Measurements from ENCODE around the gene SH3BGRL3.
"Not testable (repeated sequence)": the region's sequence is repeated elsewhere in the genome, so short reads cannot be mapped to it uniquely, and the experiment has no call there.

Gene SH3BGRL3

GRCh38 chr1:26291939-26292338 is 12.1 kb downstream of the SH3BGRL3 start:
- DNase-seq: no peak

DNA sequence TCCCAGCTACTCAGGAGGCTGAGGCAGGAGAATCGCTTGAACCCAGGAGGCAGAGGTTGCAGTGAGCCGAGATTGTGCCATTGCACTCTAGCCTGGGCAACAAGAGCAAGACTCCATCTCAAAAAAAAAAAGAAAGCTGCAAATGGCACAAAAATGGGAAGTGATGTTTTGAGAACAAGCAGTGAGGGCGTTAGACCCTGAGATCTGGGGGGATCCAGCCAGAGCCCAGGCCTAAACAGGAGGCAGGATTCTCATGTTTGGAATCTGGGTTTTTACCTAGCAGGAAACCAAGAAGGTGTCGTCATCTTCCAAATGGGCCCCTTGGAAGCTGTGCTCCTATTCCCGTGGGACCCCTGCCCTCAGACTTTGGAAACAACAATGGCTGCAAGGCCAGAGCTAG is 12.8 kb downstream of the SH3BGRL3 start:
- not testable (repeated sequence) for DNase-seq

- no peak for DNase-seq
Observed at GRCh38 chr1:26293911-26294463, 14.1 kb downstream of the SH3BGRL3 start.

DNA sequence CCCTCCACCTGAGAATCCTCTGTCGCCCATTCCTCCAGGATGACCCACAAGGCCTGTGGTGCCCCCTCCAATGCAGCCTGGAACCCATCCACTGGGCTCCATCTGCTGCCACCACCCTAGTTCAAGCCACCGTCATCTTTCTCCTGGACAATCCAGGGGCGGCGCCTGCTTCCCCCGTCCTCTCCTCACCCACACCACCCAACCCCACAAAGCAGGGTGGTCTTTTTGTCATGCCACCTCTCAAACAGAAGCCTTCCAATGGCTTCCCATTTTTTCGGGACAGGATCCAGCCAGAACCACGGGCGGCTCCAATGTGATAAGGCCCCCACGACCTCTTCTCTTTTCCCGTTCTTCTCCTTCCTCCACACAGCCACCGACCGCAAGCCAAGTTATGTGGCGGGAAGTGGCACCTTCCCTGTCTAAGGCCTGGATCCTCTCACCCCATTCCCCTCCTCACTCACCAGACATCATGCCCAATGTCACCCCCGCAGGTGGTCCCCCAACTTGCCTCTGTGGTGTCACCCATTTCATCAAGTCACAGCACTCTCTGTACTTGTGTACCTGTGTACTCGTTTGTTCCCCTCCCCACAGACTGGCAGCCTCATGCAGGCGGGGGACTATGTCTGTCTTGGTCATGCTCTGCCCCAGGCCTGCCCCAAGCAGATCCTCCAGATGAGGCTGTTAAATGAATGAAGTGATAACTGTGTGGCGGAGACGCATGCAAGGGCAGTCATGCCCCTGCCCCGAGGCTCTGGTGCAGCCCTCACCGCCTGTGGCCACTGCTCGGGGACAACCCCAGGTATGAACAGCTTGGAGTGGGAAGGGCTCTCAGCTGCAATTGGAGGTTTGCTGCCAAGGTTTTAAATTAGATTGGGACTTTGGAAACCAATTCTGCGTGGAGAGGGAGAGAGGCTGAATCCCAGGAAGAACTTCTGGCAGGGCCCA is 15.6 kb downstream of the SH3BGRL3 start:
- DNase-seq: no peak

DNA sequence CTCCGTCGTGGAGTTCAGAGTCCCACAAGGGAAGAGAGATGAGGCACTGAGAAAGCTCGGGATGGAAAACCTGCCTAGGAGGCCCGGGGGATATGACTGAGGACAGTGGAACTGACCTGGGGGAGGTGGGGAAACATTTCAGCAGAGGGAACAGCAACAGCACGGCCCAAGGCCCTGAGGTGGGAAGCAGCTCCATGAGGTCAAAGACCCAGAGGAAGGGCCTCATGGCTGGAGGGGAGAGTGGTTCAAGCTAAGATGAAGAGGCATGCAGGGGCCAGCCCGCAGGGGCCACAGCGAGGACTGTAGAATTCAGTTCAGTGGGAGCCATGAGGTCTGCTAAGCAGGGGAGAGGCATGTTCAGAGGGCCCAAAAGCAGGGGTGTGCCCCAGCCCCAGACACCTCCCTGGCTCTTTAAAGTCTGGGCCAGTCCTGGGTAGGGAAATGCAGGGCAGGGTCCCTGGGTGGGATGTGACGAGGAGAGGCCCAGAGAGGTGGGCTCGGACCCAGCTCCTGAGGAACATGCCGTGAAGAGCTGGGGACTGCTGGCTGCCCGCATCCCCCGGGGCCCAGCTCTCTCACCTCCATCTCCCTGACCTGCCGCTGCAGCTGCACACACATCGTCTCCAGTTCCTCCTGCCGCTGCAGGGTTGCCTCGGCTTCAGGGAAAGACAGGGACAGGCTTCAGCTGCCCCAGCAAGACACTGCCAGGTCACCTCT is 16.6 kb downstream of the SH3BGRL3 start:
- DNase-seq: no peak

GRCh38 chr1:26297057-26297790 is 17.3 kb downstream of the SH3BGRL3 start:
- DNase-seq: no peak

GRCh38 chr1:26297791-26298124 is 17.9 kb downstream of the SH3BGRL3 start:
- DNase-seq: no peak

GRCh38 chr1:26300578-26301275 is 20.8 kb downstream of the SH3BGRL3 start:
- no peak for DNase-seq

DNA sequence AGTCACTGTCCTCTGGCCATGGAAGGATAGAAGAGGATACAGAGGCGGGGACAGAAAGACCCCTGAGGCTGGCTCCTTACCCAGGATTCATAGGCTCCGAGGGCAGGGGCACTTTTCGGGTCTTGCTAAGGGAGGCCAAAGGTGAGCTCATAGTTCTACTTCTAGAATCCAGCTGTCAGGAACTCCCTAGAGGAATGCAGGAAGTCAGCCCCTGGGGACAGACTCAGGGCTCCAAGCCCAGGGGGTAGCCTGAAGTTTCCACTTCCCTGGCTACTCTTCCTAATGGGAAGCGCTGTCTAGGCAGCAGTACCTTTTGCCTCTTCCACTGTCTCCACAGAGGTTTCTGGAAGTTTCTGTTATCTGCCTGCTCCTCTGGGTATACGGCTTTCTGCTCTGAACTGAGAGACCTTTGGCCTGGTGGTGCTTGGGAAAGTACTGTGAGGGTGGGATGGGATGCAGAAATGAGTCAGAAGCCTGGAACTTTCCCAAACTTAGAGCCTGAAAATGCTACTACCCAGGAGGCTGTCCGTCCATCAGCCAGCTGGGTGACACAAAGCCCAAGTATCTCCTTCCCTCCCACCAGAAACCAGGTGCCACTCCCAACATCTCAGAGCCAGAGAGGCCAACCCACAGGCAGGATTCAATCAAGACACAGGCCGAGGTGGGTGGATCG is 23.0 kb downstream of the SH3BGRL3 start:
- no peak for DNase-seq

GRCh38 chr1:26305667-26306289 is 25.9 kb downstream of the SH3BGRL3 start:
- no peak for DNase-seq

DNA sequence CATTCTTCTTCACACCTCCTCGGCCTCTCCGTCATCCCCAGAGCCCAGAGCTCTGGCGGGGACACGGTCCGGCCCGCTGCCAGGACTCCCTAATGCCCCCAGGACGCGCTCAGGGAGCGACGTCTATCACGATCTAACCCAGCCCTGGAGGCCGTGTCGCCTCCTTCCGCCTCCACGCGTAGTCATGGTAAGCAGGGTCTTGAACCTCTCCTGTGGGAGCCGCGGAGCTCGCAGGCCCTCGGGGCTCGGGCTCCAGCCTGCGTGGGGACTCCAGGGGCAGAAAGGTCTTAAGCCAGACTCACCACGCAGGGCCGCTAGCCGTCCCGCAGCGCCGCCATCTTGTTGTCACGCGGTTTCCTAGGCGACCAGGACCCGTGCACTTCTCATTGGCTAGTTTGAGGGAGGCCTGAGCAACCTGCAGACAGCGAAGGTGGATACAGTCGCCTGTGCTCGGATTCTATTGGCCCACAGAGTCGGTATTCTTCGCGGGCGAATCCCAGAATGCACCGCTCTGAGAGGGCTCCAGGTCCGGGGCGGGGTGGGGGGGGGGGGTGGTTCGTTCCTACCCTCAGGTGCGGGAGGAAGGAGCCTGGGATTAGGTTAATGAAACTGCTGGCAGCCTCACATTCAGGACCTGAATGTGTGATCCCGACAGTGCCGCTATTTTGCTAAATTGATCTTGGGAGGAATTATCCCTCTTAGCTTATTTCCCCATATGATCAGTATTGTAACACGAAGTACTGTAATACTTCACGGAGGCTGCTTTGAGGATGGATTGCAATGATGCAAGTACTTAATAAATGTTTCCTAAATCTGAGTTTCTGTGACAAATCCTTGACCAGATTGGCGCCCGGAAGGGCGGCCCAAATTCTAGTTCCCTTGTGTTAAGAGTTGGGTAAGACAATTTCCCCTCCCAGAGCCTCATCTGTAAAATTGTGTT is 26.7 kb downstream of the SH3BGRL3 start, which contains the start of gene UBXN11:
TSS of gene UBXN11 (minus strand) at position 347 of the 940 bp plus-strand sequence. CDS start 3,753 bp downstream, outside the sequence.
- DNase-seq: peak; percentile 96

- no peak for DNase-seq
Observed at GRCh38 chr1:26307363-26307781, 27.5 kb downstream of the SH3BGRL3 start.

DNA sequence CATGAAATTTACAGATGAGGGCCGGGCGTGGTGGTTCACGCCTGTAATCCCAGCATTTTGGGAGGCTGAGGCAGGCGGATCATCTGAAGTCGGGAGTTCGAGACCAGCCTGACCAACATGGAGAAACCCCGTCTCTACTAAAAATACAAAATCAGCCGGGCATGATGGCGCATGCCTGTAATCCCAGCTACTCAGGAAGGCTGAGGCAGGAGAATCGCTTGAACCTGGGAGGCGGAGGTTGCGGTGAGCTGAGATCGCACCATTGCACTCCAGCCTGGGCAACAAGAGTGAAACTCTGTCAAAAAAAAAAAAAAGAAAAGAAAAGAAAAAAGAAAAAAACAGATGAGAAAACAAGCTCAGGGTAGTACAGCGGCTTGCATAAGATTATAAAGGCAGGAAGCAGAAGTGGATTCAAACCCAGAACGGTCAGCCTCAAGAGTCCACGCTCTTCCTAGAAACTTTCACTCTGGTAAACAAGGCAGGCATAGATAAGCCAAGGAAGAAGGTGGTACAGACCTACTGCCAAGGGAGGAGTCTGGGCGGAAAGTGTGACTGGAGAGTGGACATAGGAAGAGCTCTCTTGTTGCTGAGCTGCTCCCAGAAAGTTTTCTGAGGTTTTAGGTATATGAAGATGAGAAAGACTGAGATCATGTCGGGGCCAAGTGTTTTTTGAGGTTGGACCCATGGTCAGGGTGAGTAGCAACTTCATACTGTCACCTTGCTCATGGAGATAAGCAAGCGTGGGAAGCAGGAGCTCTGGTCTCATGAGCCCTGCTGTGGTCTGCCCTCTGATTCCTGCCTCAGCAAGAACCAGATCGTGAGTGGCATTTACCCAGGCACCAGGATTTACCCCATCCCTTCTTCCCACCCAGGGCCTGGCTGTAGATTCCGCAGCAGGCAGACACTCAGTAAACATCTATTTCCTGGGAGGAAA is 28.3 kb downstream of the SH3BGRL3 start:
- DNase-seq: not testable (repeated sequence)

DNA sequence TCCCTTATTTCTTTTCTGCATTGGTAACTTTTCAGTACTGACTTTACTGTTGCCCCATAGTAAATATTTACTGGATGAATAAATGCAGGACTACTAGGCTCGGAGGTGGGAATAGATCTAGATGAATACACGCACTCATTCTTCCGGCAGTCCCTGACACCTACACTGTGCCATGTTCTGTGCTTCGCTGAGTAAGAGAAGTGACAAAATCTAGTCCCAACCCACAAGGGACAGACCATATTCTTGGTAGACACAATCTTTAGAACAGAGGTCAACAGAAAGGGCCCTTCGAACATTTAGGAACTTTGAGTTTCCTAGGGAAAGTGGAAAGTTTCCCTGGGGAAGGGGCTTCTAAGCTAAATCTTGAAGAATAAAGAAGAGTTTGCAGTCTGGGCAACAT is 34.6 kb downstream of the SH3BGRL3 start:
- no peak for DNase-seq

DNA sequence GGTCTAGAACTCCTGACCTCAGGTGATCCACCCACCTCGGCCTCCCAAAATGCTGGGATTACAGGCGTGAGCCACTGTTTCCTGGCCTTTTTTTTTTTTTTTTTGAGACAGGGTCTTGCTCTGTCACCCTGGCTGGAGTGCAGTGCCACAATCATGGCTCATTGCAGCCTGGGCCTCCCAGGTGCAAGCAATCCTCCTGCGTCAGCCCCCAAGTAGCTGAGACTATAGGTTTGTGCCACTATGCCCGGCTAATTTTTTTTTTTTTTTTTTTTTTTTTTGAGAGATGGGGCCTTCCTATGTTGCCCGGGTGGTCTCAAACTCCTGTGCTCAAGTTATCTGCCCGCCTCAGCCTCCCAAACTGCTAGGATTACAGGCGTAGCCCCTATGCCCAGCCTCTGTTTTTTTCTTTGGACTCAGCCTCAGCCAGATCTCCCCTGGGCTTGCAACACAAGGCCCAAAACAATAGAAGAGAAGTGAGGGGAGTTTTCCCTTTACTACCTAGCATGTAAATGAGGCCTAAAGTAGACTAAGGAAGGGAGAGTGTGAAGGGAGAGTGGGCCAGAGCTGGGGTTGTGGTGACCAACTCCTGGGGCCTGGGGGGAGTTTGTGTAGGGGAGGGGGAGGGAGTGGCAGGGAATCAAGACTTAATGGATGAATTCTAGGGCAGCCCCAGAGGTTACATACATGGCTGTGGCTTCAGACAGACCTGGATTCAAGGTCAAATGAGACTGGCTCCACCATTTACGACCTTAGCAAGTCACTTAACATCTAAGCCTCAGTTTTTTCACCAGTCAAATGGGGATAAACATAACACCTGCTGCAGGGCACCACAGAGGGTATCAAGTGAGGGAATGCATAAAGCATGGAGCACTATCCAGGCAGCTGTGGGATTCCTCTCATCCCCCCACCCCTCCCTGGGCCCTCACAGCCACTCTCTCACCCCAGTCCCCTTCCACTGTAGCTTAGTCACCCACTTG is 36.3 kb downstream of the SH3BGRL3 start:
- DNase-seq: no peak

DNA sequence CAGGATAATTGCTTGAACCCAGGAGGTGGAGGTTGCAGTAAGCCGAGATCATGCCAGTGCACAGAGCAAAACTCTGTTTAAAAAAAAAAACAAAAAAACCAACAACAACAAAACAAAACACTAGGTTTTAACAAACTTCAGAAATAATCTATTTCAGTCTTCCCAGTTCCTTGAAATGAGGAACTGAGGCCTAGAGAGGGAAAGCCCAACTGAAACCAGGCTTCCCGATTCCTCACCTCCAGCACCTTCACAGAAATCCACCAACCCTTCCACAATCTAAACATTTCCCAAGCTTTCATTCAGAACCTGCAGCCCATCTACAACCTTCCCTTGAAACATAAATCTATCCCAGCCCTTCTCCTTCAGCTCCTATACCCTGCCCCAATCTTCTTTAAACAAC is 37.3 kb downstream of the SH3BGRL3 start:
- DNase-seq: no peak

DNA sequence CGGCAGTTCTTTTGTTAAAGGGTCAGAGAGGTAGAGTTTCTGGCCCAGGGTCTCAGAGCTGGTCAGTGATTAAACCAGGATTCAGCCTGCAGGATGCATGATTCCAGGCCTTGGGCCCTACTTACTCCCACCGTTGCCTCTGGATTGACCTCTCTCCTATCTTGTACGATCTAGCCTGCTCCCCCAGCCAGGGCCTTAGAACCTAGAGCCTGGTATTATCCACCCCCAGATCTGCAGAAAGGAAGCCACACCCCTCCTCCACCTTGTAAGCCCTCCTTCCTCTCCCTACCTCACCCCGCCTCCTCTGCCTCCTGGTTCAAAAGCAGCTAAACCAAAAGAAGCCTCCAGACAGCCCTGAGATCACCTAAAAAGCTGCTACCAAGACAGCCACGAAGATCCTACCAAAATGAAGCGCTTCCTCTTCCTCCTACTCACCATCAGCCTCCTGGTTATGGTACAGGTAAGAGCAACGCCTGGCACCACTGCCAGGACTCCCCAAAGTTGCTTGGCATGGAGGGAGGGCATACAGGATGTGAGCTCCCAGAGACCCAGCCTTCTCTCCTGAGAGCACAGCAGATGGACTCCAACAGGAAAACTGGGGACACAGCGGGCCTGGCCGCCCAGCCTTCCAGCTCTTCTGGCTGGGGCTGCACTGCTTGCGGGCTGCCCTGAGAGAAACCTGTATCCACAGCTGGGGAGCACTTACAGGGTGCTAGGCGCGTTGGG is 37.9 kb downstream of the SH3BGRL3 start, which contains the start of gene CD52:
TSS of gene CD52 (plus strand) at position 347 of the 726 bp plus-strand sequence. CDS start at position 407, 60 bp downstream.
- no peak for DNase-seq
